Hematopoietic multipotent progenitor cell treated with erythropoietin and hydrocortisone succinate and interleukin-3 and kit ligand, for 4 days (in vitro differentiated cells): ENCODE measurements around the gene SLC25A30.

Experiments
- DNase-seq: peaks from one replicate; pipeline ENCODE4 v3.0.0-alpha.2; 2015

Gene SLC25A30

GRCh38 chr13:45417790-45418534 lies at the start of gene SLC25A30:
TSS of gene SLC25A30 (minus strand) at chr13:45418373. CDS start at chr13:45411425, 6,948 bp downstream.
- peak; percentile 97 for DNase-seq

- DNase-seq: no peak
Measured at GRCh38 chr13:45466359-45466758, 48.2 kb upstream of the SLC25A30 start.

GRCh38 chr13:45464687-45465453 lies 46.7 kb upstream of the SLC25A30 start, which contains the start of gene COG3:
TSS of gene COG3 (plus strand) at chr13:45464939. CDS start at chr13:45465037, 98 bp downstream.
- DNase-seq: peak; percentile 99

GRCh38 chr13:45464141-45464686 lies 46.0 kb upstream of the SLC25A30 start:
- no peak for DNase-seq

GRCh38 chr13:45456196-45456972 lies 38.2 kb upstream of the SLC25A30 start:
- DNase-seq: no peak

GRCh38 chr13:45454204-45454603 lies 36.0 kb upstream of the SLC25A30 start:
- DNase-seq: no peak

- DNase-seq: no peak
Measured at GRCh38 chr13:45451282-45451681, 33.1 kb upstream of the SLC25A30 start.

GRCh38 chr13:45448965-45449559 lies 30.9 kb upstream of the SLC25A30 start:
- no peak for DNase-seq

GRCh38 chr13:45447050-45447661 lies 29.0 kb upstream of the SLC25A30 start:
- no peak for DNase-seq

- DNase-seq: no peak
Measured at GRCh38 chr13:45446181-45446580, 28.0 kb upstream of the SLC25A30 start.

GRCh38 chr13:45445053-45445452 lies 26.9 kb upstream of the SLC25A30 start:
- DNase-seq: no peak

- peak; percentile 57 for DNase-seq
Measured at GRCh38 chr13:45441633-45442032, 23.5 kb upstream of the SLC25A30 start.

GRCh38 chr13:45439781-45440462 lies 21.7 kb upstream of the SLC25A30 start:
- no peak for DNase-seq

- no peak for DNase-seq
Measured at GRCh38 chr13:45439008-45439407, 20.8 kb upstream of the SLC25A30 start.

- no peak for DNase-seq
Measured at GRCh38 chr13:45437947-45438346, 19.8 kb upstream of the SLC25A30 start.

GRCh38 chr13:45436953-45437352 lies 18.8 kb upstream of the SLC25A30 start:
- no peak for DNase-seq

GRCh38 chr13:45436332-45436731 lies 18.2 kb upstream of the SLC25A30 start:
- no peak for DNase-seq

- no peak for DNase-seq
Measured at GRCh38 chr13:45434556-45435371, 16.6 kb upstream of the SLC25A30 start.

- DNase-seq: no peak
Measured at GRCh38 chr13:45433381-45433790, 15.2 kb upstream of the SLC25A30 start.

- DNase-seq: no peak
Measured at GRCh38 chr13:45432737-45433380, 14.7 kb upstream of the SLC25A30 start.
